ELF-1 (cell line): Measurements from ENCODE around the gene ATP8A1.
"Not testable (repeated sequence)": the region's sequence is repeated elsewhere in the genome, so short reads cannot be mapped to it uniquely, and the experiment has no call there.

ENCODE experiments used
- DNase-seq: peaks from one replicate; pipeline ENCODE4 v3.0.0-alpha.2; 2016; ENCODE audit warnings: low read depth, low spot score

The ATP8A1 gene

GRCh38 chr4:42510225-42510624 lies 146.7 kb downstream of the ATP8A1 start:
- DNase-seq, result no peak

- peak; percentile 51 for DNase-seq
These were observed 155.1 kb downstream of the ATP8A1 start for GRCh38 chr4:42501624-42502401.

GRCh38 chr4:42498040-42498439 lies 158.9 kb downstream of the ATP8A1 start:
- DNase-seq, result no peak

GRCh38 chr4:42497142-42497910 lies 159.6 kb downstream of the ATP8A1 start:
- DNase-seq, result no peak

- DNase-seq, result no peak
These were observed 163.9 kb downstream of the ATP8A1 start for GRCh38 chr4:42492962-42493361.

GRCh38 chr4:42490015-42490414 lies 166.9 kb downstream of the ATP8A1 start:
- DNase-seq, result no peak

GRCh38 chr4:42489095-42489494 lies 167.8 kb downstream of the ATP8A1 start:
- no peak for DNase-seq

GRCh38 chr4:42488554-42488953 lies 168.4 kb downstream of the ATP8A1 start:
- DNase-seq, result no peak

GRCh38 chr4:42488114-42488513 lies 168.8 kb downstream of the ATP8A1 start:
- DNase-seq, result no peak

- DNase-seq, result no peak
These were observed 169.7 kb downstream of the ATP8A1 start for GRCh38 chr4:42487230-42487629.

- DNase-seq, result not testable (repeated sequence)
These were observed 170.7 kb downstream of the ATP8A1 start for GRCh38 chr4:42486156-42486555.

GRCh38 chr4:42484630-42485029 lies 172.3 kb downstream of the ATP8A1 start:
- no peak for DNase-seq

- no peak for DNase-seq
These were observed 173.2 kb downstream of the ATP8A1 start for GRCh38 chr4:42483426-42484379.

GRCh38 chr4:42482516-42483327 lies 174.2 kb downstream of the ATP8A1 start:
- no peak for DNase-seq

GRCh38 chr4:42480717-42481116 lies 176.2 kb downstream of the ATP8A1 start:
- DNase-seq, result no peak

- no peak for DNase-seq
These were observed 176.6 kb downstream of the ATP8A1 start for GRCh38 chr4:42480281-42480680.

GRCh38 chr4:42478946-42479345 lies 178.0 kb downstream of the ATP8A1 start:
- DNase-seq, result no peak

GRCh38 chr4:42478509-42478908 lies 178.4 kb downstream of the ATP8A1 start:
- no peak for DNase-seq

GRCh38 chr4:42474406-42474805 lies 182.5 kb downstream of the ATP8A1 start:
- DNase-seq, result no peak

- no peak for DNase-seq
These were observed 183.7 kb downstream of the ATP8A1 start for GRCh38 chr4:42473071-42473684.

GRCh38 chr4:42471896-42472295 lies 185.0 kb downstream of the ATP8A1 start:
- DNase-seq, result no peak
